Activated naive CD8-positive, alpha-beta T cell treated with anti-CD3 and anti-CD28 coated beads for 36 hours (primary cell): Measurements from ENCODE around the gene SLC4A4. TPM values are rescaled to one million over a fixed set of nuclear protein-coding genes. Genes with fewer than 3 reads are reported as not detected.

ENCODE experiments used
- DNase-seq: peaks from one replicate; pipeline ENCODE4 v3.0.0; 2021
- H3K27ac Mint-ChIP-seq: one replicate; pipeline ENCODE4 v1.8.0; 2022; ENCODE audit warnings: mild to moderate bottlenecking, moderate library complexity, mixed read lengths
- H3K27me3 Mint-ChIP-seq: one replicate; pipeline ENCODE4 v1.8.0; 2022; ENCODE audit warnings: mild to moderate bottlenecking, mixed read lengths
- H3K36me3 Mint-ChIP-seq: one replicate; pipeline ENCODE4 v1.8.0; 2021; ENCODE audit warnings: mild to moderate bottlenecking, mixed read lengths
- H3K4me1 Mint-ChIP-seq: one replicate; pipeline ENCODE4 v1.8.0; 2021; ENCODE audit warnings: mixed read lengths
- H3K4me3 Mint-ChIP-seq: one replicate; pipeline ENCODE4 v1.8.0; 2022; ENCODE audit warnings: mild to moderate bottlenecking, moderate library complexity, mixed read lengths
- H3K9me3 Mint-ChIP-seq: one replicate; pipeline ENCODE4 v1.8.0; 2022; ENCODE audit warnings: mixed read lengths
- total RNA-seq, 2 experiments: library from RNA; stranded (reverse); gene quantifications; one replicate each; pipeline ENCODE4 v1.2.3, GENCODE V29; 2021

SLC4A4 gene
- total RNA-seq, 2 experiments from 2014 or later, result 0.06 TPM

GRCh38 chr4:71460371-71460770, 121.6 kb downstream of the SLC4A4 start:
- Mint-ChIP-seq H3K9me3 (no peaks in the 10 kb centered on the region), H3K4me1 (no peaks in the 10 kb centered on the region), H3K27ac (no peak overlapping the region), H3K27me3 (no peaks in the 10 kb centered on the region), H3K4me3 (no peak overlapping the region), H3K36me3 (no peaks in the 10 kb centered on the region)
- DNase-seq, result no peak

GRCh38 chr4:71461422-71461821, 122.6 kb downstream of the SLC4A4 start:
- H3K4me1 Mint-ChIP-seq, result no peaks in the 10 kb centered on the region
- H3K36me3 Mint-ChIP-seq, result no peaks in the 10 kb centered on the region
- no peak overlapping the region for H3K4me3 Mint-ChIP-seq
- no peak for DNase-seq
- no peaks in the 10 kb centered on the region for H3K9me3 Mint-ChIP-seq
- no peaks in the 10 kb centered on the region for H3K27me3 Mint-ChIP-seq
- H3K27ac Mint-ChIP-seq, result no peak overlapping the region

- H3K27me3 Mint-ChIP-seq, result peaks cover 3% of the 10 kb centered on the region
- H3K9me3 Mint-ChIP-seq, result no peaks in the 10 kb centered on the region
- H3K27ac Mint-ChIP-seq, result no peak overlapping the region
- H3K4me1 Mint-ChIP-seq, result no peaks in the 10 kb centered on the region
- DNase-seq, result no peak
- no peak overlapping the region for H3K4me3 Mint-ChIP-seq
- no peaks in the 10 kb centered on the region for H3K36me3 Mint-ChIP-seq
Measured at GRCh38 chr4:71466775-71467174, 128.0 kb downstream of the SLC4A4 start.

GRCh38 chr4:71468116-71468710, 129.4 kb downstream of the SLC4A4 start:
- Mint-ChIP-seq H3K4me1 (no peaks in the 10 kb centered on the region), H3K36me3 (no peaks in the 10 kb centered on the region), H3K27ac (no peak overlapping the region), H3K27me3 (peaks cover 3% of the 10 kb centered on the region), H3K9me3 (no peaks in the 10 kb centered on the region), H3K4me3 (no peak overlapping the region)
- DNase-seq, result no peak

GRCh38 chr4:71469541-71469940, 130.7 kb downstream of the SLC4A4 start:
- H3K9me3 Mint-ChIP-seq, result no peaks in the 10 kb centered on the region
- peaks cover 3% of the 10 kb centered on the region for H3K27me3 Mint-ChIP-seq
- no peak for DNase-seq
- no peak overlapping the region for H3K27ac Mint-ChIP-seq
- no peaks in the 10 kb centered on the region for H3K36me3 Mint-ChIP-seq
- H3K4me1 Mint-ChIP-seq, result no peaks in the 10 kb centered on the region
- no peak overlapping the region for H3K4me3 Mint-ChIP-seq

GRCh38 chr4:71470524-71470923, 131.7 kb downstream of the SLC4A4 start:
- H3K27me3 Mint-ChIP-seq, result peaks cover 3% of the 10 kb centered on the region
- no peak for DNase-seq
- H3K36me3 Mint-ChIP-seq, result no peaks in the 10 kb centered on the region
- no peak overlapping the region for H3K27ac Mint-ChIP-seq
- H3K9me3 Mint-ChIP-seq, result no peaks in the 10 kb centered on the region
- H3K4me3 Mint-ChIP-seq, result no peak overlapping the region
- H3K4me1 Mint-ChIP-seq, result no peaks in the 10 kb centered on the region

GRCh38 chr4:71472946-71473345, 134.1 kb downstream of the SLC4A4 start:
- Mint-ChIP-seq H3K9me3 (no peaks in the 10 kb centered on the region), H3K27me3 (no peaks in the 10 kb centered on the region), H3K27ac (no peak overlapping the region), H3K4me3 (no peak overlapping the region), H3K4me1 (no peaks in the 10 kb centered on the region), H3K36me3 (no peaks in the 10 kb centered on the region)
- DNase-seq, result no peak

- no peak for DNase-seq
- no peak overlapping the region for H3K27ac Mint-ChIP-seq
- no peaks in the 10 kb centered on the region for H3K4me1 Mint-ChIP-seq
- H3K4me3 Mint-ChIP-seq, result no peak overlapping the region
- H3K27me3 Mint-ChIP-seq, result no peaks in the 10 kb centered on the region
- no peaks in the 10 kb centered on the region for H3K36me3 Mint-ChIP-seq
- no peaks in the 10 kb centered on the region for H3K9me3 Mint-ChIP-seq
Measured at GRCh38 chr4:71473541-71474240, 134.9 kb downstream of the SLC4A4 start.

- Mint-ChIP-seq H3K4me3 (no peak overlapping the region), H3K27ac (no peak overlapping the region), H3K4me1 (no peaks in the 10 kb centered on the region), H3K36me3 (no peaks in the 10 kb centered on the region), H3K9me3 (no peaks in the 10 kb centered on the region), H3K27me3 (no peaks in the 10 kb centered on the region)
- DNase-seq, result no peak
Measured at GRCh38 chr4:71474731-71475130, 135.9 kb downstream of the SLC4A4 start.

- Mint-ChIP-seq H3K4me1 (no peaks in the 10 kb centered on the region), H3K9me3 (no peaks in the 10 kb centered on the region)
- no peak for DNase-seq
Measured at GRCh38 chr4:71476240-71476639, 137.4 kb downstream of the SLC4A4 start.

GRCh38 chr4:71486550-71487343, 147.9 kb downstream of the SLC4A4 start:
- Mint-ChIP-seq H3K27me3 (no peaks in the 10 kb centered on the region), H3K4me3 (no peak overlapping the region), H3K27ac (no peak overlapping the region), H3K4me1 (no peaks in the 10 kb centered on the region), H3K9me3 (no peaks in the 10 kb centered on the region), H3K36me3 (no peaks in the 10 kb centered on the region)
- no peak for DNase-seq

More at GRCh38 chr4:71476240-71476639, 137.4 kb downstream of the SLC4A4 start:
- Mint-ChIP-seq H3K4me3 (no peak overlapping the region), H3K36me3 (no peaks in the 10 kb centered on the region), H3K27ac (no peak overlapping the region), H3K27me3 (no peaks in the 10 kb centered on the region)

GRCh38 chr4:71487344-71487920, 148.6 kb downstream of the SLC4A4 start:
- no peak overlapping the region for H3K27ac Mint-ChIP-seq
- no peaks in the 10 kb centered on the region for H3K27me3 Mint-ChIP-seq
- no peak for DNase-seq
- no peaks in the 10 kb centered on the region for H3K36me3 Mint-ChIP-seq
- H3K4me1 Mint-ChIP-seq, result no peaks in the 10 kb centered on the region
- no peak overlapping the region for H3K4me3 Mint-ChIP-seq
- no peaks in the 10 kb centered on the region for H3K9me3 Mint-ChIP-seq

GRCh38 chr4:71494539-71494938, 155.7 kb downstream of the SLC4A4 start:
- H3K27ac Mint-ChIP-seq, result no peak overlapping the region
- H3K4me1 Mint-ChIP-seq, result no peaks in the 10 kb centered on the region
- no peak overlapping the region for H3K4me3 Mint-ChIP-seq
- peaks cover 5% of the 10 kb centered on the region for H3K27me3 Mint-ChIP-seq
- DNase-seq, result no peak
- no peaks in the 10 kb centered on the region for H3K9me3 Mint-ChIP-seq
- H3K36me3 Mint-ChIP-seq, result no peaks in the 10 kb centered on the region

GRCh38 chr4:71495454-71495853, 156.6 kb downstream of the SLC4A4 start:
- Mint-ChIP-seq H3K36me3 (no peaks in the 10 kb centered on the region), H3K27me3 (peaks cover 5% of the 10 kb centered on the region), H3K9me3 (no peaks in the 10 kb centered on the region), H3K27ac (no peak overlapping the region), H3K4me1 (no peaks in the 10 kb centered on the region), H3K4me3 (no peak overlapping the region)
- no peak for DNase-seq

GRCh38 chr4:71497078-71497477, 158.3 kb downstream of the SLC4A4 start:
- no peaks in the 10 kb centered on the region for H3K36me3 Mint-ChIP-seq
- H3K27me3 Mint-ChIP-seq, result peaks cover 5% of the 10 kb centered on the region
- H3K4me1 Mint-ChIP-seq, result no peaks in the 10 kb centered on the region
- H3K9me3 Mint-ChIP-seq, result no peaks in the 10 kb centered on the region
- H3K4me3 Mint-ChIP-seq, result no peak overlapping the region
- H3K27ac Mint-ChIP-seq, result no peak overlapping the region
- no peak for DNase-seq
